AG08395 (cell line): ENCODE results near the gene WNK2.

ENCODE experiments used
- DNase-seq: peaks from one replicate; pipeline ENCODE4 v3.0.0; 2012; ENCODE audit warnings: mixed read lengths, low spot score

The WNK2 gene

DNA sequence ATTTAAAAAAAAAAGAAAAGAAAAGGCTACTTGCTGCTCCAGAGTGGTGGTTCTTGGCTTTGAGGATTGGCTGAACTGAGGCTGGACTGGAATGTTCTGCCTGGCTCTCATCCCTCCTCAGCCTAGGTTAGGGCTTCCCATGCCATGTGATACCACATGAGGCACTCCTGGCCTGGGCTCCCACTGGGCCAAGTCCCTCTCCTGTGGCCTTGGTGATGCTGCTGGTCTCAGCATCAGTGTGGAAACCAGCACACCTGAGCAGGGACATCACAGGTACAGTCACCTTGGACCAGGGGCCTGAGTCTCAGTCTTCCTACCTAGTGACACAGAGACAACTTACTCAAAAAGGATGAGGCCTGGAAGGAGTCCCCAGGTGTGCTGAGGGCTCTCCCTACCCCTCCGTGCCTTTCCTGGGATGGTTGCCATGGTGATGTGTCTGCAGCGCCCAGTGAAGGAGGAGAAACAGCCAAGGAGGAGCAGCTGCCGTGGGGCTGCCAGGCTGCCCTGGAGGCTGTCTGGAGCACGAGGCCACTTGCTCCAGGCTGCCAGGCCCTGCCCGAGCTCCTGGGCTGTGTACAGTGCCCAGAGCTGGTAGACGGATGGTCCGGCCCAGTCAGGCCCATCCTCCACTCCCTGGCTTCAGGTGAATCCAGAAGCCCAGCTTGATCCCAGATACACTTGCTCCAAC lies 71.0 kb downstream of the WNK2 start:
- DNase-seq, result no peak

DNA sequence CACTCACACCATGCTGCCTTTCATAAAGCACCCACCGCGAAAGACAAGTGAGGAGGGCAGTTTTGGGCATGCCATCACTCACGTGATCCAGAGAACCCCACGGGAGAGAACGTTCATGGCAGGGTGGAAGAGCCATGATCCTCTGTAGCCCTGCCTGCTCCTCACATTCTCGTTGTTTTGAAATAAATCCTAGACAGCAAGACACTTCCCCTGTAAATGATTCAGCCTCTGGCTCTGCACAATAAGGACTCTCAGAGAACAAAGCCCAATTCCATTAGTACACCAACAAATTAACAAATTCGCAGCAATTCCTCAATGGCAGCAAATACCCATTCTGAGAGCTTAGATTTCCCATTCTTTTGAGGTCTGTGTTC lies 71.5 kb downstream of the WNK2 start:
- DNase-seq, result no peak

DNA sequence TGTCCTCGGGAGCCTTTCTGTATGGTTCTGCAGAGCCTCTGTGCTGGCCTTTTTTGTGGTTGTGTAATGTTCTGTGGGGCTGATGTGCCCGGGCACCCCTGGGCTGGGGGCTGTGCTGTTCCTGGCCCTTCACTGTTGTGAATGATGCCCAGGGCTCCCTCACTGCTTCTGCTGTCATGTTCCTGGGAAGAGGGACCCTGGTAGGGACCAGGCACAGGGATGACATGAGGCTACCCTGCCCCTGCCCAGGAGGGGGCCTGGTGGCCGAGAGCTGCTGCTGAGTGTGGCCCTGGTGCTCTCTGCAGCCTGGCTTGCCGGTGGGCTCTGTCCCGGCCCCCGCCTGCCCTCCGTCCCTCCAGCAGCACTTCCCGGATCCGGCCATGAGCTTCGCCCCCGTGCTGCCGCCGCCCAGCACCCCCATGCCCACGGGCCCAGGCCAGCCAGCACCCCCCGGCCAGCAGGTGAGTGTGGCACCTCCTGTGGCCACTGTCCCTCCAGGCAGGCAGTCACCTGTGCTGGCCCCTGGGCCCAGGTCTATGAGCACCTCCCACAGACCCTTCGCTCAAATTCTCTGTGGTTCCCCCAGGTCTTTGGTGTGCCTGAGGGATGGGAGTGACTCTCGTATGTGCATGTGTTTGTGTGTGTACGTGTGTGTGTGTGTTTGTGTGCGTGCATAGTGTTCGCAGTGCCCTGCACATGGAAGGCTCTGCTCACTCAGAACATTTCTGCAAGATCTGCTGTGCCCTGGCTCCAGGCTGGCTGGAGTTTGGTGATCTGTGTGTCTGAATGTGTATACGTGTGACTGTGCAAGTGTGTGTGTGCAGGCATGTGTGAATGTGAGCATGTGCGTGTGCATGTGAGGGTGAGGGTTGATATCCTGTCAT lies 72.3 kb downstream of the WNK2 start:
- no peak for DNase-seq

DNA sequence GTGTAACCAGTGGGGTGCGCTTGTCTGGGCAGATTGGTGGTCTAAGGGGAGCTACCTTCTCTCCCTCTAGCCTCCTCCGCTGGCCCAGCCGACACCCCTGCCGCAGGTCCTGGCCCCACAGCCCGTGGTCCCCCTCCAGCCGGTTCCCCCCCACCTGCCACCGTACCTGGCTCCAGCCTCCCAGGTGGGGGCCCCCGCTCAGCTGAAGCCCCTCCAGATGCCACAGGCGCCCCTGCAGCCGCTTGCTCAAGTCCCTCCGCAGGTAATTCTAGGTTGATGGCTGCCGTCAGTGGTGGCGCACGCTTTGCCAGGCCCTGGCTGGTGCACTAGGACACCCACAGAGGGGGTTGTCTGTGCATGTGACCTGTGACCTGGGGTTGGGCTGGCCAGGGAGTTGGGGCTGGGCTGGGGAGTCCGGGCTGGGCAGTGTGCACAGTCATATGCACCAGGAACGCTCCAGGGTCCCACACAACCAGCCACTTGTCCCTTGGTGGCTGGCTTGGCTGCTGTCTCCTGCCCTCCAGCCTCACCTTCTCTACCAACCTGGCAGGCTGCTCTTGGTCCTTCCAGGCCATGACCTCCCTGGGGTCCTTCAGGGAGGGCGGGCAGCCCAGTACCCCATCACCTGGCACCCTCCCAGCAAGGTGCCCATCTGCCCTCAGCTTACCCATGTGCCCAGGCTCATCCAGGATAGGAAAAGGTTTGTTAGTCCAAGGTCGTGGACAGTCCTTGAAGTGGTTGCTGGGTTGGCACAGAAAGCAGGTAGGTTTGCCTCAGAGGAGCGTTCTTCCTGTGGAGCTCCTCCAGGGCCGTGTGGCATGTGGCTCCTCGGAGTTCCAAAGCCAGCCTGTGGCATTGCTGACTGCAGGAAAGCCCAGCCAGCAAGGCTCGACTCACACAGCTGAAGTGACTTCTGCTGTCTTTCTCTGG lies 73.2 kb downstream of the WNK2 start:
- no peak for DNase-seq

DNA sequence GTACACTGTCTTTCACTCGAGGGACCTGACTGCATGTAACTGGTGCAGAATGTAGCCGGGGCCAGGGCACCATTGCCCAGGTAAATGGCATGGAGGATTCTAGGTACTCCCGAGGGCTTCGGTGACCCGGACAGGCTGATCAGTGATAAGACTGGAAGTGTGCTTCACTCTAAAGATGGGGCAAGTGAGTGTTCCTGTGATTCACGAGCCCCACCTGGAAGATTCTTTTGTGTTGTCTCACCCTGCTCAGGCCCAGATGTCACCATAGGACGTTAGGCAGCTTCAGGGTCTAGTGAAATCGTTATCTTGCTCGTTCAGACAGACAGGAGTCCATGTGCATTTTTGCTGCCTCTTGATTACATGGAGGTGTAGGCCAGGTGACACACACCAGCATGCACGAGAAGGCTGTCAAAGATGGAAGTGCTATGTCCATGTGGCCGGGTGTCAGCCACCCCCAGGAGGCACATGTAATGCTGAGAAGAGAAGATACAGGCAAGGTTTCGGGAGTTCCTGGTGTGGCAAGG lies 73.9 kb downstream of the WNK2 start:
- DNase-seq, result no peak

DNA sequence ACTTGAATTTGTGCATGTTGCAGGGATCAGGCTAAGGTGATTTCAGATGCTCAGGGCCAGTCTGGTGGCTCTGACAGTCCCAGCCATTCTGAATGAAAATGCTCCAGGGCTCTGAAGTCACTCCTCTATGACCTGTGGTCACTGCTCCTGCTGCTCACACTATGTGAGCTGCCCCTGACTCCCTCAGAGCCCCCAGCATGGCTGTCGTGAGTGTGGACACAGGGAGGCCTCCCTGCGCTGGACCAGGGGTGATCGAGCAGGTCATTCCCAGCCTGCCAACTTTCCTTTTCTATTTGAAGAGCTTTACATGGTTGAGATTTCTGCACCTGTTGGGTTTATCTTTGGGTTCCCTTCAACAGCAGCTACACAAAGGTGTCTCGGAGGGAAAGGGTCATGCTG lies 74.5 kb downstream of the WNK2 start:
- DNase-seq, result no peak

DNA sequence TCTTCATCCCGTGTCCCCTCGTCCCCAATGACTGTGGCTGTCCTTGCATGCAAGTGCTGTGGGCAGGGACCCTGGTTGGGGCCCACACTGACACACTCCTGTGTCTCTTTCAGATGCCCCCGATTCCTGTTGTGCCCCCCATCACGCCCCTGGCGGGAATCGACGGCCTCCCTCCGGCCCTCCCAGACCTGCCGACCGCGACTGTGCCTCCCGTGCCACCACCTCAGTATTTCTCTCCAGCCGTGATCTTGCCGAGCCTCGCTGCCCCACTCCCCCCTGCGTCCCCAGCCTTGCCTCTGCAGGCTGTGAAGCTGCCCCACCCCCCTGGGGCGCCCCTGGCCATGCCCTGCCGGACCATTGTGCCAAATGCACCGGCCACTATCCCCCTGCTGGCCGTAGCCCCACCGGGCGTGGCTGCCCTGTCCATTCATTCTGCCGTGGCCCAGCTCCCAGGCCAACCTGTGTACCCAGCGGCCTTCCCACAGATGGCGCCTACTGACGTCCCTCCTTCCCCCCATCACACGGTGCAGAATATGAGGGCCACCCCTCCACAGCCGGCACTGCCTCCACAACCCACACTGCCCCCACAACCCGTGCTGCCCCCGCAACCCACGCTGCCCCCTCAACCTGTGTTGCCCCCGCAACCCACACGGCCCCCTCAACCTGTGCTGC lies 75.0 kb downstream of the WNK2 start:
- no peak for DNase-seq

DNA sequence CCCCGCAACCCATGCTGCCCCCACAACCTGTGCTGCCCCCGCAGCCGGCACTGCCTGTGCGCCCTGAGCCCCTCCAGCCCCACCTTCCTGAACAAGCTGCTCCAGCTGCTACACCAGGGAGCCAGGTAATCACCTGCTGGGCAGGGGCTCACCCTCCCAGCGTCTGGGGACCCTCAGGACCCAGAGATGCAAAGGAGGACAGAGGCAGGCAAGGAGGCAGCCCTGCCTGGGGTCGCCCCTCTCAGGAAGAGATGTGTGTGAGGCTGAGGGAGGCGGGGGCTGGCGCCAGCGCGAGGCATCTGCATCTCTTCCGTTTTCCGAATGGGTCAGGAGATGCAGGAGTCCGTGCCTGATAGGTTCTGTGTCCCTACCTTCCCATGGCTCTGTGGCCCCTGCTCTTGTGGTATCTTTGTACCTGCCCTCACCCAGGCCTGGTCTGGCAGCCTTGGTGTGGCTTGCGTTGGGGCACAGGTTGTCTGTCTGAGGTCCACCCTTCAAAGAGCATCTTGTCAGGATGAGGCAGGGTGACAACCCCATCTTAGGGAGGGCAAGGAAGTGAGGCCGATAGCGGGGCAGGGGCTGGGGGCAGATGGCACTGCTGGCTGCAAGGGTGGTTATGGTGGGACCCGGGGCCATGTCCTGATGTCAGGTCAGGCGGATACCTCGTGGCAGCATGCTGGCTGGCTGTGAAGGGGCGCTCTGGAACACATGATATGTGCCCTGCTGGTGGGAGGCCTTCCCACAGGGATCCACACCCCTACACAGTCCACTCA lies 75.7 kb downstream of the WNK2 start:
- DNase-seq, result no peak

DNA sequence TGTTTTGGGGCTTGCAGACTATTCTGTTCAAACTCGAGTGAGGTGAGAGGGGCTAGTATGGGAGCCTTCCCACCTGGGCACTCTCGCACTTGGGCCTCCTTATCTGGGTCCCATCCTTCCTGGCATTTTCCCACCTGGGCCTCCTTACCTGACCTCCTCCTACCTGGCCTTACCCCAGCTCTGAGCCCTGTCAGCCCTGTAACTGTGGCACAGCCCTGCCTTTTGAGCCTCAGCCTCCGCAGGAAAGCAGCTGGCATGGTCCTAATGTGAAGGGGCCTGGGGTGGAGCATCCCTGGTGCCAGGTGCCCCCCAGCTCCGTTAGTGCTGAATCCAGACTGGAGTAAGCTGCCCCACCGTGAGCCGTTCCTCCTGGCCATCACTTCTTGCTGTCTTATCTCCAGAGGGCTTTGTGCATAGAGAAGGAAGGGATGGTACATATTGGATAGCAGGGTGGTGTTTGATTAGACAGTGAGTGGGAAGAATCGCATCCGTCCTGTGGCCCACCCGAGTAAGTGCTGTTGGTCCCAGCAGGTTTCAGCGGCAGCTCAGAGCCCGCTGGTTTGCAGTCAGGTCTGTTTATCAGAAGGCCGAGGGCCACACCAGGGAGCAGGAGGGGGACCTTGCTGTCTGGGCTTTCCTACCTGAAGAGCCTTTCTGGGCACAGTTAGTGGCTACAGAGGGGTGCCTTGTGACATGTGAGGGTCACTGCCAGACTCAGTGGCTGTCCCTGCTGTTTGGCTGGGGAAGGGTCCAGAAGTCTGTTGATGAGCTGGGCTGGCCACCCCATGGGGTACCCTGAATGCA lies 76.5 kb downstream of the WNK2 start:
- DNase-seq, result no peak

DNA sequence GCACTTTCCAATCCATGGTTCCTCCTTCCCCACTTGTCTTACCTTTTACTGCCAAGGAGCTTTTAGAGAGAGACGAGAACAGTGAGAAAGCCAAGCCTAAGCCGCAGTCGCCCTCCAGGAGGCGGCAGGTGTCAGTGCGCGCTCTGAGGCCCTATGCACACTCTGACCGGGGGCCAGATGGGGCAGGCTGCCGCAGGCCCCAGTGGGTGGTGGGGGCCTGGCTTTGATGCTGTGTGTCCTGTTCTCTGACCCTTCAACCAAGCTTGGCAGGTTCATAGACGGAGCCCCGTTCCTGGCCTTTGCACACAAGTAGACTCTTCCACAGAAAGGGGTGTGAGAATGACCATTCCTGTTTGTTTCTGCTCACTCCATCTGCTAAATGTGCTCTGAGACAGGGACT lies 77.3 kb downstream of the WNK2 start:
- no peak for DNase-seq

DNA sequence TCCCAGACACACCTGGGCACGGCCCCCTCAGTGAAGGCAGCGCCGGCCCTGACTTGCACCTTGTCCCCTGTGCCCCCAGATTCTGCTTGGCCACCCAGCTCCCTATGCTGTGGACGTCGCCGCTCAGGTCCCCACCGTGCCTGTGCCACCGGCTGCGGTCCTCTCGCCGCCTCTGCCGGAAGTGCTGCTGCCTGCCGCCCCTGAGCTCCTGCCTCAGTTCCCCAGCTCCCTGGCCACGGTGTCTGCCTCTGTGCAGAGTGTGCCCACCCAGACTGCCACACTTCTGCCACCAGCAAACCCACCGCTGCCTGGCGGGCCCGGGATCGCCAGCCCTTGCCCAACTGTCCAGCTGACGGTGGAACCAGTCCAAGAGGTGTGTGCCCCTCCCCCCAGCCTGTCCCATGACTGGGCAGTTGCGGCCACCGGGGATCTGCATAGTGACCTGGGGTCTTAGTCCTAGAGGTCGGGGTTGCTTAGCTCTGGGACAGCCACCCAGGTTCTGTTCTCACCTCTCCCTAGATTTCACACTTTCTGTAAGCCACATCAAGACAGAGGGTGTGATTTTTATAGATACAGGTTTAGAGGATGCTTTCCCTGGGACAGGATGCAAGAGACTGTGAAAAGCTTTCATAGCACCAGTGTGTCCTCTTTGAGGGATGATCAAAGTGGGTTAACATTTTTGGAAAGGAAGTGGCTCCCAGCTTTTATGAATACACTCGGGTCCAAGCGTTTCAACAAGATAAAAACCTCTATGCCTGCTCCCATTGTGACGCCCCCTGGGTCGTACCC lies 78.0 kb downstream of the WNK2 start:
- DNase-seq, result no peak

DNA sequence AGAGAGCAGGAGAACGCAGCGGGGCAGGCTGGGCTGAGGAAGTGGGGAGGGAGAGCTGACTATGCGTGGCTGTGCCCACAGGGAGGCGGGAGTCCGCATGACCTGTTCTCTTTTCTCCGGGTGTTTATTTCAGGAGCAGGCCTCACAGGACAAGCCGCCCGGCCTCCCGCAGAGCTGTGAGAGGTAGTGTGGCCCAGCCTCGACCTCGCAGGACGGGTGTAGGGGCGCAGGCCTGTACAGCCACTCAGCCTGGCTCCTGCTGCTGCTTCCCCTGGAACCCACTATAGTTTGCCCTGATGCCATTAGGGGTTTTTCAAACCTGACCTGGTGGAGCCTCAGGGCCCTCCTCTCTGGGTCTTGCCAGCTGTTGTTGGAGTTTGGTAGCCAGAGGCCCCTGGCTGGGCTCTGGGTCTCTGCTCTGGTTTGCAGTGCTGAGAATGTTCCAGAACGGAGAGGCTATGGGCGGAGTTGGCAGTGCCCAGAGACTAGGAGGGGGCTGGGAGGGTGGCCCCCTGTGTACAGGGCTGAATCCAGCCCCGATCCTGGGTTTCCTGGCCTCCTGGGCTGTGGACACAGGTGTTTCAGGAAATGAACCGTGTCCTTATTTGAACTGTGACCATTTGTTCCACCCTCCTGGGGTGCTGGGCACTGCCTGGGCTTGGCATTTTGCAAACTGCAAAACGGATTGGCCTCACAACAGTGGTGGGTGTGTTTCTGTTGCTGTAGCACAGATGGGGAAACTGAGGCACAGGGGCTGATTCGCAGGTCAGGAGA lies 78.8 kb downstream of the WNK2 start:
- DNase-seq, result no peak

DNA sequence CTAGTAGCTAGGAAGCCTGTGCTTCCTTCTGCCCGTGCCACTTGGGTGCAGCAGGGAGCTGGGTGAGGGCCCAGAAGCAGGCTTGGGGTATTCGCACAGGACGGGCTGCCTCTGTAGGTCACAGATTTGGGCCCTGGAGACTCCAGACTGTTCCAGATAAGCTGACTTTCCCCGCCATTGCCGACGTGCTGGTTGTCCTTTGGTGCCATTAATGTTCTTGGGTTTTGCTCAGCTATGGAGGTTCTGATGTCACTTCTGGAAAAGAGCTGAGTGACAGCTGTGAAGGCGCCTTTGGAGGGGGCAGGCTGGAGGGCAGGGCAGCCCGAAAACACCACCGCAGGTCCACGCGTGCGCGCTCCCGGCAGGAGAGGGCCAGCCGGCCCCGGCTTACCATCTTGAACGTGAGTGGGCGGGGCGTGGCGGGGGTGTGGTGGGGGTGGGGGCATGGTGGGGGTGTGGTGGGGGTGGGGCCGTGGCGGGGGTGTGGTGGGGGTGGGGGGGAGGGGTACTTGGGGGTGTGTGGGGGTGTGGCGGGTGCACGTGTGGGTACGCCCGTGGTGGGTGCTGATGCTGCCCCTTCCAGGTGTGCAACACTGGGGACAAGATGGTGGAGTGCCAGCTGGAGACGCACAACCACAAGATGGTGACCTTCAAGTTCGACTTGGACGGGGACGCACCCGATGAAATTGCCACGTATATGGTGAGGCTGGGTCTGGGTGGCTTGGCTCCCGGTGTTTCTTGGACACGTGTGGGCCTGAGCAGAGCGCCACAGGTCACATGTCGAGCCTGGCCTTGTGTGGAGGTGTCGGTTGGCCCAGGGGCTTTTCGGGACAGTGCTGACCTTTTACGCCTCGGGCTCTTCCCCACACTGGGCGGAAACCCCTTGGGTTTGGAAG lies 79.6 kb downstream of the WNK2 start:
- no peak for DNase-seq

DNA sequence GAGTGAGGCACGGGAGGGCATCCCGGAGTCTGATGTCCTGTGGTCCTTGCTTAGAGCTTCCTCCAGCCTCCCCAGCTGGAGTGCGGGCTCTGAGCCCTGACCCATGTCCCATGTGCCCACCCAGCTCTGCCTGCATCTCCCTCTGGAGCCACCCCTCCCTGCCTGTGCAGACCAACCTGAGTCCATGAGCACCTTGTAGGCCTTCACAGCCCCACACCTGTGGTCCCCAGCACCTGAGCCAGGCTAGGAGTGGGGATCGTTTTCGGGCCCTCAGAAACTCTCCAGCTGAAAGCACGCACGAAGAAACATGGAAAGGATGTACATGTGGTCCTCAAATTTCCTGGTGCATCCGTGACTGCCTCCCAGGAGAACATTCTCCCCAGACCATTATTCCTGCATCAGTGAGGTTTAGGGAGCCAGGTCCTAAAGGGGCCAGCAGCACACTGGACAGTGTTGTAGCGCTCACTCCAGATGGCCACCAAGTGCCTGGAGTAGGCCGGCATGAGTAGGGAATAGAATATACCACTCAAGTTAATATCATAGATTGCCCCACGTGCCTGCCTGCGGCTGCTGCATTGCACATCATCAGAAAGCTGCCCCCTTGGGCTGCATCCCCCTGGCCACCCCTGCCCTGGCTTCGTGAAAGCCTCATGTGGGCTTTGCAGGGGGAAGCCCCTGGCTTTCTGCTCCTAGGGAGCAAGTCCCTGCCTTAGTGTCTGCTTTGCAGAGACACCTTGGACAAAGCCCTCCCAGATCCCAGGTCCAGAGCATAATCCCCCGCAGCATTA lies 80.6 kb downstream of the WNK2 start:
- DNase-seq, result no peak

DNA sequence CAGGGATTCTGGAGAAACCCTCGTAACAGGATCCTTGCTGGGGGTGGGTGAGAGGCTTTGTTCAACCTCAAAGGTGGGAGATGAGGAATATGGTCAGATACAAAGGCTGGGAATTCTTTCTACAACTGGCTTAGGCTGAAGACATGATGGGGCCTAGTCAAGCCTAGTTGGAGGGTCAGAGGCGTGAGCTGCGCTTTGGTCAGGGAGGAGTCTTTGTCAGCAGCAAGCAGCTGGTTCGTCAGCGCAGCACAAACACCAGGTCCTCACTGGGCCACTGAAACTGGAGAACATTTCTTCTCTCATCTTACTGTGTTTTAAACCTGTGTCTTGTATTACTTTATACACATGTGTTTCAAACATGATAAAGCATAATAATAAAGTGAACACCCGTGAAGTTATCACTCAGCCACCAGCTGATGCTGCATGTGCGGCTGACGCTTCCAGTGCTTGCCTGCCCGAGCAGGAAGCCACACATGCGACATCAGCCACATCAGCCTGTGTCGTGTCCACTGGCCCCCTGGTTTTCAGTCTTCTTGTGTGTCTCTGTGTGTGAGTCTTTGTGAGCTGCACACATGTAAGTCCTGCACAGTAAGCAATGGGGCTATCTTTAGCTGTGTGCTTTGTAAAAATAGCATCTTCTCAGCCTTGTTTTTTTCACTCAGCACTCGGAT lies 81.5 kb downstream of the WNK2 start:
- no peak for DNase-seq

DNA sequence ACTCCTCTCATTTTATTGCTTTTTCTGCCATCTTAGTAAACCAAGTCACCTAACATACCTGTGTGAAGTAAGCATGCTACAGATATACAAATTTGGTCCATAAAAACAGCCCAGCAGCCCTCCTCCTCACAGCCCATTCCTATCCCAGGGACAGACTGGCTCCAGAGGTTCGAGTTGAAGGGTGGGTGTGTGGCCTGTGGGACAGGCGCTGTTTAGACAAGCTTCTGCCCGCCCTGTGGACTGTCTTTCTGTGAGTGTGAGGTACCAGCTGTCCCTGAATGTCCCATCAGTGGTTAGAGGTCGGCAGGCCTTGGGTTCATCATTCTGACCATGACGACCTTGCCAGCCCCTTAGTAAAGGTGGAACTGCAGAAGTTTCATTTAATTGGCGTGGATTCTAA lies 82.0 kb downstream of the WNK2 start:
- DNase-seq, result no peak
